ENCODE data around the gene ECD. TPM values are rescaled to one million over a fixed set of nuclear protein-coding genes. Genes with fewer than 3 reads are reported as not detected.

ECD gene
- total RNA-seq, 3 donors from 2014 or later: 20.5 to 23.6 (median 20.8) TPM

DNA sequence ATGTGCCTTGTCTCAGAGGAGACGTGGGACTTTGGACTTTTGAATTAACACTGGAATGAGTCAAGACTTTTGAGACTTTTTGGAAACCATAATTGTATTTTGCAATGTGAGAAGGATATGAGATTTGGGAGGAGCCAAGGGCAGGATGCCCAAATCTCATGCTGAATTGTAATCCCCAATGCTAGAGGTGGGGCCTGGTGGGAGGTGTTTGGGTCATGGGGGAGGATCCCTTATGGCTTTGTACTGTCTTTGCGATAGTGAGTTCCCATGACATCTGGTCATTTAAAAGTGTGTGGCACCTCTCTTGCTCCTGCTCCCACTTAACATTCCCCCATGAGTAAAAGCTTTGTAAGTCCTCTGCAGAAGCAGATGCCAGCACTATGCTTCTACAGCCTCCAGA, 40.1 kb upstream of the ECD start:
- intact Hi-C loops (cut with DNase I, micrococcal nuclease): no loop called here
- no peak for ATAC-seq
- no peak for DNase-seq
- peaks cover 4% of the 10 kb centered on the region for H3K36me3 ChIP-seq (ENCODE audit: low read depth)
- no peak overlapping the region for H3K4me3 ChIP-seq
- TF ChIP-seq, protein P1, sequence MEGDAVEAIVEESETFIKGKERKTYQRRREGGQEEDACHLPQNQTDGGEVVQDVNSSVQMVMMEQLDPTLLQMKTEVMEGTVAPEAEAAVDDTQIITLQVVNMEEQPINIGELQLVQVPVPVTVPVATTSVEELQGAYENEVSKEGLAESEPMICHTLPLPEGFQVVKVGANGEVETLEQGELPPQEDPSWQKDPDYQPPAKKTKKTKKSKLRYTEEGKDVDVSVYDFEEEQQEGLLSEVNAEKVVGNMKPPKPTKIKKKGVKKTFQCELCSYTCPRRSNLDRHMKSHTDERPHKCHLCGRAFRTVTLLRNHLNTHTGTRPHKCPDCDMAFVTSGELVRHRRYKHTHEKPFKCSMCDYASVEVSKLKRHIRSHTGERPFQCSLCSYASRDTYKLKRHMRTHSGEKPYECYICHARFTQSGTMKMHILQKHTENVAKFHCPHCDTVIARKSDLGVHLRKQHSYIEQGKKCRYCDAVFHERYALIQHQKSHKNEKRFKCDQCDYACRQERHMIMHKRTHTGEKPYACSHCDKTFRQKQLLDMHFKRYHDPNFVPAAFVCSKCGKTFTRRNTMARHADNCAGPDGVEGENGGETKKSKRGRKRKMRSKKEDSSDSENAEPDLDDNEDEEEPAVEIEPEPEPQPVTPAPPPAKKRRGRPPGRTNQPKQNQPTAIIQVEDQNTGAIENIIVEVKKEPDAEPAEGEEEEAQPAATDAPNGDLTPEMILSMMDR (IDR thresholded peaks at IDR 0.05): no peak
- no peaks in the 10 kb centered on the region for H3K4me1 ChIP-seq (ENCODE audit: low read depth)
- no peaks in the 10 kb centered on the region for H3K9me3 ChIP-seq

DNA sequence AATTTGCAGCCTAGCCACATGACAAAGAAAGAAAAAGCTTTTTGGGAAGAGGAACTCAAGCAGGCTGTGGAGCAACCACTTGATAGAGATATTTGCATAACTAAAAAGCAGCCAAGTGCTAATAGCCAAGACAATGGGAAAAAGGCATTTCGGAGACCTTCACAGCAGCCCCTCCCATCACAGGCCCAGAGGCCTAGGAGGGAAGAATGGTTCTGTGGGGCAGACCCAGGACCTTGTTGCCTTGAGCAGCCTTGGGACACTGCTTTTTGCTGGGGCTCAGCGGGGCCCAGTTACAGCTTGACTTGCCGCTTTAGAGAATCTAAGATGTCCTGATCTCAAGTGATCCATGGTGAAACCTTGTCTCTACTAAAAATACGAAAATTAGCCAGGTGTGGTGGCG, 38.6 kb upstream of the ECD start:
- intact Hi-C loops (cut with DNase I, micrococcal nuclease): no loop called here
- no peaks in the 10 kb centered on the region for H3K9me3 ChIP-seq
- TF ChIP-seq, protein P1 (IDR thresholded peaks at IDR 0.05): no peak
- H3K4me3 ChIP-seq: no peak overlapping the region
- DNase-seq: no peak
- H3K36me3 ChIP-seq (ENCODE audit: low read depth): peaks cover 4% of the 10 kb centered on the region
- ATAC-seq: no peak
- no peaks in the 10 kb centered on the region for H3K4me1 ChIP-seq (ENCODE audit: low read depth)

DNA sequence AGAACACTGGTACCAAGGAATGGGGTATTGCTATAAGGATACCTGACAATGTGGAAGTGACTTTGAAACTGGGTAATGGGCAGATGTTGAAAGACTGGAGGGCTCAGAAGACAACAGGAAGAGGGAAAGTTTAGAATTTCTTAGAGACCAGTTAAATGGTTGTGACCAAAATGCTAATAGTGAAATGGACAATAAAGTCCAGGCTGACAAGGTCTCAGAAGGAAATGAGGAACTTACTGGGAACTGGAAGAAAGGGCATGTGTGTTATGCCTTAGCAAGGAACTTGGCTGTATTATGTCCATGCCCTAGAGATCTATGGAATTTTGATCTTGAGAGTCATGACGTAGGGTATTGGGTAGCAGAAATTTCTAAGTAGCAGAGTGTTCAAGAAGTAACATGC, 38.1 kb upstream of the ECD start:
- TF ChIP-seq, protein P1 (IDR thresholded peaks at IDR 0.05): no peak
- Histone ChIP-seq H3K4me1 (ENCODE audit: low read depth) (no peaks in the 10 kb centered on the region), H3K36me3 (ENCODE audit: low read depth) (peaks cover 4% of the 10 kb centered on the region), H3K4me3 (no peak overlapping the region), H3K9me3 (no peaks in the 10 kb centered on the region)
- intact Hi-C loops (cut with DNase I, micrococcal nuclease): no loop called here
- no peak for ATAC-seq
- DNase-seq: no peak

DNA sequence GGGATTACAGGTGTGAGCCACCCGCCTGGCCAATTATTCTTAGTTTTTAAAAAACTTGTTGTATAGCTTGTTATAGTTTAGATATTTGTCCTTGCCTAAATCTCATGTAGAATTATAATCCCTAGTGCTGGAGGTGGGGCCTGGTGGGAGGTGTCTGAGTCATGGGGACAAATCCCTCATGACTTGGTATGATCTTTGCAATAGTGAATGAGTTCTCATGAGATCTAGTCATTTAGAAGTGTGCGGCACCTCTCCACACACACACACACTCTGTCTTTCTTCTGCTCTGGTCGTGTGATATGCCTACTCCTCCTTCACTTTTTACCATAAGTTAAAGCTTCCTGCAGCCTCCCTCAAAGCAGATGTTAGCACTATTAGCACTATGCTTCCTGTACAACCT, 37.3 kb upstream of the ECD start:
- DNase-seq: no peak
- Histone ChIP-seq H3K4me1 (ENCODE audit: low read depth) (no peaks in the 10 kb centered on the region), H3K9me3 (no peaks in the 10 kb centered on the region), H3K4me3 (no peak overlapping the region), H3K36me3 (ENCODE audit: low read depth) (peaks cover 4% of the 10 kb centered on the region)
- ATAC-seq: no peak
- intact Hi-C loops (cut with DNase I, micrococcal nuclease): no loop called here
- TF ChIP-seq, protein P1 (IDR thresholded peaks at IDR 0.05): no peak

DNA sequence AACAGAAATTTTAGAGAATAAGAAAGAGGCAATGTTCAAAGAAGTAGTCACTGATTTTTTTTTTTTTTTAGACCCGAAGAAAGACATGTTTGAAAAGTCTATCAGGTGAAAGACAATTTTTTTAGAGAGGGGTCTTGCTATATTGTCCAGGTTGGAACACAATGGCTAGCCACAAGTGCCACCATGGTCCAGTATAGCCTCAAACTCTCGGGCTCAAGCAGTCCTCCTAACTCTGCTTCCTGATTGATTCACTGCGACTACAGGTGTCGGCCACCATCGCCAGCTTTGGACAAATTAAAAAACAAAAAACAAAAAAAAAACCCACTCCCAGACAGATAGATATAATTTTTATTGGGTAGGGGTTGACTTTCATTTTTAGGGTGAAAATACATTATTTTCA, 22.4 kb upstream of the ECD start:
- ATAC-seq (no peak), DNase-seq (no peak)
- H3K4me3 ChIP-seq: no peak overlapping the region
- TF ChIP-seq, protein P1 (IDR thresholded peaks at IDR 0.05): no peak
- H3K9me3 ChIP-seq: no peaks in the 10 kb centered on the region
- no peaks in the 10 kb centered on the region for H3K4me1 ChIP-seq (ENCODE audit: low read depth)
- H3K36me3 ChIP-seq (ENCODE audit: low read depth): no peaks in the 10 kb centered on the region
- intact Hi-C loops (cut with DNase I, micrococcal nuclease): no loop called here

DNA sequence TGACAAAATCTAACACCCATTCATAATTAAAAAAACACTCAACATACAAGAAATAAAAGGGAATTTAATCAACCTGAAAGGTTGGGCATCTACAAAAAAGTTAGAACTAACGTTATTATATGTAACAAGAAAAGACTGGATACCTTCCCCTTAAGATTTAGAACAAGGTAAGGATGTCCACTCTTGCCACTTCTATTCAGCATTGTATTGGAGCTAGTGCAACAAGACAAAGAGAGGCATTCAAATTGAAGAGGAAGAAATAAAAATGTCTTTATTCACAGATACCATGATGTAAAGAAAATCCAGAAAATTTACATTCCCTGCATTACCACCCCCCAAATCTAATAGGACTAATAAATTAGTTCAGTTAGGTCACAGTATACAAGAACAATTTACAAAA, 18.5 kb upstream of the ECD start:
- no peak for ATAC-seq
- Histone ChIP-seq H3K4me1 (ENCODE audit: low read depth) (no peaks in the 10 kb centered on the region), H3K9me3 (no peaks in the 10 kb centered on the region), H3K4me3 (no peak overlapping the region), H3K36me3 (ENCODE audit: low read depth) (no peaks in the 10 kb centered on the region)
- intact Hi-C loops (cut with DNase I, micrococcal nuclease): no loop called here
- DNase-seq: no peak
- TF ChIP-seq, protein P1 (IDR thresholded peaks at IDR 0.05): no peak

Measured in mucosa of descending colon (tissue), 3 donors.